GM19467 (cell line): Measurements from ENCODE around the gene ANKRD60.

ENCODE experiments used
- ATAC-seq: cut with Tn5 transposase; IDR thresholded peaks from one replicate; pipeline ENCODE4 v1.9.1; 2021; ENCODE audit warnings: mild to moderate bottlenecking, moderate library complexity; ENCODE audit not compliant: unreplicated experiment

ANKRD60 gene

GRCh38 chr20:58196402-58197184 lies 31.9 kb downstream of the ANKRD60 start:
- no peak for ATAC-seq

DNA sequence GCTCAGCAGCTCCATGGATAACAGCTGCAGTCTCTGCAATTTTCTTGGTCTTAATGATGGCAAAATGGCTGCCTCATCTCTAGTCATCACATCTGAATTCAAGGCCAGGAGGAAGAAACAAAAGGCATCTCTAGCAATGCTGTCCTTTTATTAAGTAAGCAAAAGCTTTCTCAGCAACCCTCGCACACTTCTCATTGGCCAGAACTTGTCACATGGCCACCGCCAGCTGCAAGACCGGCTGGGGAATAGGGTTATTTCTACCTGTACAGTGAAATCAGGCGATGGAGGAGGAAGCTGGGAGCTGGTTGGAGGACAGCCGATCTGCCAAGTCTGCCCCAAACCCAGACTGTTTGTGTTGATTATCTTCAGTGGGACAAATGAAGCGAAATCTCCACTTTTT lies 33.4 kb downstream of the ANKRD60 start:
- no peak for ATAC-seq

DNA sequence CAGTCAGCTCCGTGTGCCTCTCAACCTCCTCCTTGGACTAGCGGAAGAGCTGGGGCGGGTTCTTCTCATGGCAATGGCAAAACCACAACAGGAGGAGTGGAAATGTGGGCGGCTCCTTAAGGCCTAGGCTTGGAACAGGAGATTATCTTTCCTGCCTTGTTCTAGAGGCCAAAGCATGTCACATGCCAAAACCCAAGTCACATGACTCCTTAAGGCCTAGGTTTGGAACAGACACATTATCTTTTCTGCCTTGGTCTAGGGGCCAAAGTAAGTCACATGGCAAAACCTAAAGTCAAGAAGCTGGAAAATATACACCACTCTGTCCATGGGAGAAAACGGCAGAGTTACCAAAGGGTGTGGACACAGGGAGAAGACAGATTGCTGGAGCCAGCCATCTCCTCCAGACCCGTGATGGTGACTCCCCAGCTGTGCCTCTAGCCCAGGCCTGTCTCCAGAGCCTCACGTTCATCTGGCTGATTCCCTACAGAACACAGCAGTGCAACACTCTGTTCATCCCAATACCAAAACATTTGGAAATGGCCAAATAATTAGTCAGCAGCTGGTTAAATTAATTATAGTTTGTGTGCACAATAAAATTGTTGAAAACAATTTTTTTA lies 34.2 kb downstream of the ANKRD60 start:
- ATAC-seq, result no peak

DNA sequence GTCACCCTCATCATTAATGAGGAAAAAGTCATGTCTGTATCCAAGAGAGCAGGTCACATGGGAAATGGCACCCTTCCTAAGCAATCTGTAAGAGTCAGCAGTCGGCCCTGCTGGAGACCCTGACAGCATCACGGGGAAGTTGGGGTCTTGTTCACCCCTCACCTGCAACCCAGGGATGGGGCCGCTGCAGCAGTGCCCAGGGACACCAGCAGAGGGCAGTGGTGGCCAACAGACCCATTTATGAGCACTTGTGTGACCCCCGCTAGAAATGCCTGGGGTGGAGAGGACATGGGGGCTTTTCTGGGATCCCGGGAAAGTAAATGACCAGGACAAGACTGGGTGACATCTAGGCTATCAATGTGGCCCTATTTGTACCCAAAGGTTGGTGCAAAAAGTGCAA lies 35.9 kb downstream of the ANKRD60 start:
- no peak for ATAC-seq

DNA sequence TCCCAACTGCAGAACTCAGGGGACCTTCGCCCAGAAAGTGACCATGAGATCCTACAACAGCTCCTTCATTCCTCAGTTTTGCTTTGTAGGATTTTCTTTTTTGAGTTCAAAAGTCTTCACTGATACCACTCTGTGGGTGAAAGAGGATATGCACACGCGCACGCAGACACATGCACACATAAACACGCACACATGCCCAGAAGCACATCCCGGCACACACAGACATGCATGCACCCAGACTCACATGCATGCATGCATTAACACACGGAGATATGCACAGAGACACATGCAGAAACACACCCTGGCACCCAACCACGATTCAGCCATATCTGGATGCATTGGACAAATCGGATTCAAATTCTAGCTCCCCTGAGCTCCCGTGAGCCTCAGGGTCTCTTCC lies 36.4 kb downstream of the ANKRD60 start:
- no peak for ATAC-seq

DNA sequence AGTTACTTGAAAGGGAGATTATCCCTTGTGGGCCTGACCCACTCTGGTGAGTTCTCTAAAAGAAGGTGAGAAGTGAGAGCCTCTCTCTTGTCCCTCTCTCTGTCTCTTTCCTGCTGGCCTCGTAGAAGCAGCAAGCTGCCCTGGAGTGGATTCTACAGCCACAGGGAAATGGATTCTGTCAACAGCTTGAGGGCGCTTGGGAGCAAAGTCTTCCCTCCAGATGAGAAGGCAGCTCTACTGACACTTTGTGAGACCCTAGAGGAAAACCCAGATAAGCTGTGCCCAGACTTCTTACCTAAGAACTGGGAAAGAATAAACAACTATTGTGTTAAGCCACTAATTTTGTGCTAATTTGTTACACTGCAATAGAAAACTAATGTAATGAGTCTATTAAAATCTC lies 39.9 kb downstream of the ANKRD60 start:
- ATAC-seq, result no peak

GRCh38 chr20:58184984-58185383 lies 43.5 kb downstream of the ANKRD60 start:
- ATAC-seq, result no peak

DNA sequence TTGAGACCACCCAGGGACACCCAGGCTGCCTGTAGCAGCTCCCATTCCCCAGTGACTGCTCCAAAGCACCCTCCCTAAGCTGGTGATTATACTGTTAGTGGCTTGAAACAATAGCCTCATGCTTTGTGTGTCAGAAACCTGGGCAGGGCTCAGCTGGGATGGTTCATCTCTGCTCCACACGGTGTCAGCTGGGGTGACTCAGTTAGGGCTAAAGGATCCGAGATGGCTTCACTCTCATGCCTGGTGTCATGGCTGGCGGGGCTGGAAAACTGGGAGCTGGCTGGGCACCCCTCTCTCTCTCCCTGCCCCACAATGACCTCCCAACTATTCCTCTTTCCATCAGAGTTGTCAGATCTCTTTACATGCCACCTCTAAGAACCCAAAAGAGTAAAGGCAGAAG lies 44.4 kb downstream of the ANKRD60 start:
- ATAC-seq, result no peak

DNA sequence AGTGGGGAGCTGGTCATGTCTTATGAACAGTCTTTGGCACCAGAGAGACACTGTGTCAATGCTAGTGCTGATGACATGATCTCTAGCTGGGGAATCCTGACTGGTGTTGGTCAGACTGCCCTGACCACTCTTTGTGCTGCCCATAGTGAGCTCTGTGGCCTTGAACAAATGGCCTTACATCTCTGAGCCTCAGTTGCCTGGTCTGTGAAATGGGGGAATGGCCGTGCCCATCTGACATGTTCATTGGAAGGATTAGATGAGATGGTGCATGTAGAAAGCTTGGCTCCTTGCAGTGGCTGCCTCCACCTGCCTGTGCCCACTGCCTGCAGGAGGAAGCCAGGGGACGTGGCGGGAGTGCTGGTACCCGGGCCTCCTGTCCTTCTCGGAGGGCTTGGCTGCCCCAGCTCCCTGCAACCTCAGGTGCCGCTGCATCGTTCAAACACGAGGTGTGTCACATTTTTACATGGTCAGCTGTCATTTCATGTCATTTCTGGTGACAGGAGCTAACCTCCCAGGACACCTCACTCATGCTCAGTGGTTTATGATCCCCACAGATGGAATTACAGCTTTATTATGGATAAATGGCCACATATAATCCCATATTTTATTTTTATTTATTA lies 45.8 kb downstream of the ANKRD60 start:
- ATAC-seq, result no peak

DNA sequence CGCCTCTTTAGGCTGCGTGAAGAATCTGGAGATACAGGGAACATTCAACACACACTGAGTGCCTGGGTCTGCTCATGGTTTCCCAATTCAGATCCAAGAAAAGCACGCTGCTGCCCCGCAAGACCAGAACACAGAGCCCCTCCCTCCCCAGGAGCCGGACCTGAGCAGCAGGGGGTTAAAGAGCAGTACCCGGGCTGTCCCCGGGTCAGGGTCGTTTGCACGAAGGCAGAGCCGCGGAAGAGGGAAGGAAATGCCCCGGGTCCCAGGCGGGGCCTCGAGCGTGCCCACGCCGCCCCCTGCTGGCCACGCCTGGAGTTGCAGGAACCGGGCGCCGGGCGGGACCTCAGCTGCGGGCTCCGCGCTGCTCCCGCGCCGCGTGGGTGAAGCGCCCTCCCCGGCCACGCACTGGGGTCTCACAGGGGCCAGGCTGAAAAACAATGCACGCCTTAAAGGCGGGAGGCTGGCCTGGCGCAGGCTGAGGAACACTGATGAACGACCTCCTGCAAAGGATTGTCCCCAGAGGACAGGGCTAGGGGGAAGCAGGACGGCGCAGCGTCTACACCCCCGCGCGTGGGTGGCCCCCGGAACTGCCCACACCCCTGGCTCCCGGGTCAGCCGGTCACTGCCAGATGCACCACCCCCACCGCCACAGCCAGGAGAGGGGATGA lies 48.9 kb downstream of the ANKRD60 start:
- no peak for ATAC-seq

GRCh38 chr20:58179083-58179431 lies 49.4 kb downstream of the ANKRD60 start:
- no peak for ATAC-seq

GRCh38 chr20:58177799-58178198 lies 50.7 kb downstream of the ANKRD60 start:
- ATAC-seq, result no peak

DNA sequence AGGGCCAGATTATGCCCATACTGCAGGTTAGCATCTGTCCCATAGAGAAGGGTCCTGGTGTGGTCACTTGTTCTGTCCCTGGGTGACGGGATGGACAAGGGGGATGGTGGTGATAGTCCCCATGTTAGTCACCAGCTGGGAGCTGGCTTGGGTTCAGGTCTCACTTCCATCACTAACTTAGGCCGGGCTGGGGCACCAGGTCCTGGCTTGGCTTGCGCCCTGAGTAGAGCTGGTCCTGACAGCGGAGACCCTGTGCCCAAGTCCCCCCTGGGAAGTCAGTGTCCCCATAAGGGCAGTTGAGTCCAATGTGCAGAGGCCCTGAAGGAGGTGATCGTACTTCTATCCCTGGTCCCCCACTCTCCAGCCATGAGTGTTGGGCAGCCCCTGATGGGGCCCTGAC lies 52.6 kb downstream of the ANKRD60 start:
- ATAC-seq, result no peak

GRCh38 chr20:58175425-58175824 lies 53.0 kb downstream of the ANKRD60 start:
- no peak for ATAC-seq

GRCh38 chr20:58174708-58175280 lies 53.7 kb downstream of the ANKRD60 start:
- no peak for ATAC-seq

DNA sequence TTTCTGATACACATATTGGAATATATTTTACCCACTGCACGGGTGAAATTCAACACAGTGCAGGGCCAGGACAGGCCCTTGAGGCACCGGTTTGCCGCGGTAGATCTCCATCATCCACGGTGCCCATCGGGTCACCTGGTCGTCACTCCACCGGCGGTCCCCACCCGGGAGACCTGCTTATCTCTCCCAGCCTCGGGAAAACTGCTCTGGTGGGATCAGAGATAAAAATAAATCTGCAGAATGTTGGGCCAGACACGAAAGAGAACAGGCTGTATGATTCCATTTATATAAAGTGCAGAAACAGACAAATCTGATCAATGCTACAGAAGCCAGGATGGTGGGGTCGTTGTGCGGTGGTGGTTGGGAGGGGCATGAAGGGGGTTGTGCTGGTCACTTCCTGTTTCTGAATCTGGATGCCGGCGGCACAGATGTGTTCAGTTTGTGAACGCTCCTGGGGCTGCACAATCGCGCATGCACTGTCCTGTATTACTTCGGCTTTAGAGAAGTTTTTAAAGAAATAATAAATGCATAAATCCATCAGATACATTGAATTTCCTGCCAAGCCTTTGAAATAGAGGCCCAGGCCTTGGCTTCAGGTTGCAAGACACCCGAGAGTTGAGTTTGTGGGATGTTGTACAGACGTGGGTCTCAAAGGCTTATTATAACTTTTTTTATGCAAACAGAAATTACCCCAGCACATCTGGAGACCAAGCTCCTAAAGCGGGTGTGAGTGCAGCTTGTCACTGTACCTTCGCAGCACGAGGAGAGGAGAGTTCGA lies 54.3 kb downstream of the ANKRD60 start:
- ATAC-seq, result no peak

DNA sequence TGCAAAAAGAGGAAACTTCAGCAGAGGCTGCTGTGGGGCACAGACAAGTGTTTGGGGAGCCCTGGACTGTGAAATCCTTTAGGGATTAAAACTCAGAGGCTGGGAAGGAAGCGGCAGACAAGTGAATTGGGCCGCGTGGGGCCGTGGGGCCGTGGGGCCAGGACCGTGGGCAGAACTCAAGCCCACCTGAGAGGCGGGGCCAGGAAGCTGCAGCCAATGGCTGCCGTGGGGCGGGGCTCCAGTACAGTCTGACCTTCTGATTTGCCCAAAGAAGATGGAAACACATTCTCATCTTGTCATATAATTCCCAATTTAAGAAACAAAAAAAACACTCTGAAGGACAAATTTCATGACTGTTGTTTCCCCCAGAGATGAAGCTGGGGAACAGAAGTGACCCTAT lies 55.4 kb downstream of the ANKRD60 start:
- no peak for ATAC-seq

GRCh38 chr20:58171796-58172425 lies 56.5 kb downstream of the ANKRD60 start:
- ATAC-seq, result no peak

DNA sequence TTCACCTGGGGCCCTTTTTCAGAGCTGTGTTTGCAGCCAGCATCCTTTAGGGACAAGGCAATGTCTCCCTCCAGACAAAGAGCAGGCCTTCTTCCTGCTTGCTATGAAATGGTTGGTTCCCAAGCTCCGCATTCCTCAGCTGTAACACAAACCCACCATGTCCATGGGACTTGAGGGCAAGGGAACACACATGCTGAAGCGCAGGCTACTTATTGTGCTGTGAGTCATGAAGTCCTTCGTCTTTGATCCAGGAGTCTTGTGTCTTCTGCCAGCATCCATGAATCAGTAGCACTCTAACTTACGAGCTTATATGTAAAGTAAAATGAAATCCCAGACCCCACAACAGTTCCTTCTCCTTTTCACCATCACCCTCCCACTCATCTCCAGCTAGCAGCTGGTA lies 59.0 kb downstream of the ANKRD60 start:
- no peak for ATAC-seq

GRCh38 chr20:58168843-58169242 lies 59.6 kb downstream of the ANKRD60 start:
- no peak for ATAC-seq
